ENCODE measurements around the gene B4GALT6. TPM values are rescaled to one million over a fixed set of nuclear protein-coding genes. Genes with fewer than 3 reads are reported as not detected.
A peak's percentile ranks its signal among the peaks of the same experiment; 100 is the strongest.

The B4GALT6 gene
- total and polyA plus RNA-seq, 2 of the 13 experiments (the other 11 are each of a cell fraction or from before 2014, with no cell fraction given) = 1.9 to 3.3 TPM

DNA sequence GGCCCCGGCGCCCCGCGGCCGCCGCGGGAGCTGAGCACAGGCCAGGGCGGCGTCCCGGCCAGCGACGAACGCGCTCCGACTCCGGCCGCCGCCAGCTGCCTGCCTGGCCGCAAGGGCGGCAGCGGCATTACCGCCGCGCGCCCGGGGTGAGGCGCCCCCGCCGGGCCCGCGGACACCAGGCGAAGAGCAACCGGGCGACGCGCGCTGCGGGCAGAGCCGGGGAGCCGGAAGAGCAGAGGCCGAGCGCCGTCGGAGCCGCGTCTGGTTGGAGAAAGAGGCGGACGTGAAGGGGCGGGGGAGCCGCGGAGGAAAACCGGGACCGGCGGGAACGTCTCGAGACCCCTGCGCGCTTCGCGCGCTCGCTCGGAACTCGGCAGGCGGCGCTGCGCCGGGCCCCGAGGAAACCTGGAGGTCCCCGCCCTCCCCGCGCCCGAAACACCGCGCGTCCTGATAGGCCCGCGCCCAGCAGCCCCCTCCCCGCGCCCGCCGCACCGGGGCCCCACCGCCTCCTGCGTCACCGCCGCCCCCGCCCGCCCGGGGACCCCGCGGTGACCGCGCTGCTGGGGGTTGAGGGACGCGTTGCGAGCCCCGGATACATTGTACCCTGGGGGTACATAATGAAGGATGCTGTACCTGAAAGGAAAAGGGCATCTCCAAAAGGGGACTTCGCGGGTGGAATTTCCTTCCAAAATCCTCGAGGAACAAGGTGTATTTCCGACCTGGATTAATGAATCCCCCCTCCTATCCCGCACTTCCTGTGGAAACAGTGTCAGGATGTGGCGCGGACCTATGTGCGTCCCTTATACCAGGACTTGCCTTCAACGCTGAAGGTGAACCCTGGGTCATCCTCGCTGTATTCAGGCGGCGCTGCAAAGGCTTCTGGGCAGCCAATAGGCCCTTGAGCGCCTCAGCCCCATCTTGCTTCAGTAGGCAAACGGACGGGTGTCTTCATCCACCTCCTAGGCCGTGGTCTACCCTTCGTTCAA lies 1.0 kb upstream of the B4GALT6 start (continued):
- no peak for TF ChIP-seq EP300 (IDR thresholded peaks at IDR 0.05; ENCODE audit: low read depth in 2 of 2, low read length in 2 of 2)
- TF ChIP-seq EP300 (CRISPR knock-in tag; IDR thresholded peaks at IDR 0.05; ENCODE audit: borderline replicate concordance) = no peak
- peak; percentile 77 for TF ChIP-seq ATF7-NPFF (CRISPR knock-in tag; IDR thresholded peaks at IDR 0.05; ENCODE audit: low read depth)
- peak; percentile 24; the same call in 1 of the 2 replicates for TF ChIP-seq SAP130 (CRISPR knock-in tag; IDR thresholded peaks at IDR 0.05; ENCODE audit: low read depth)
- TF ChIP-seq SNAPC2 (CRISPR knock-in tag; IDR thresholded peaks at IDR 0.05) = no peak
- peak; percentile 42 for TF ChIP-seq SKI (IDR thresholded peaks at IDR 0.05; ENCODE audit: partially characterized antibody)
- TF ChIP-seq SETDB1 (CRISPR knock-in tag; IDR thresholded peaks at IDR 0.05; ENCODE audit: borderline replicate concordance) = no peak
- no peak for TF ChIP-seq MAFF (IDR thresholded peaks at IDR 0.05; ENCODE audit: low read depth, low read length)
- TF ChIP-seq KLF13 (CRISPR knock-in tag; IDR thresholded peaks at IDR 0.05) = no peak
- TF ChIP-seq SOX6 (IDR thresholded peaks at IDR 0.05) = no peak
- no peak for TF ChIP-seq SOX6 (CRISPR knock-in tag; IDR thresholded peaks at IDR 0.05)
- no peak for TF ChIP-seq ZNF30 (CRISPR knock-in tag; IDR thresholded peaks at IDR 0.05)
- no peak for TF ChIP-seq RERE (CRISPR knock-in tag; IDR thresholded peaks at IDR 0.05; ENCODE audit: low read depth)
- no peak for TF ChIP-seq HDAC1 (CRISPR knock-in tag; IDR thresholded peaks at IDR 0.05)
- TF ChIP-seq TOPORS (CRISPR knock-in tag; IDR thresholded peaks at IDR 0.05) = peak; percentile 18; the same call in 1 of the 2 replicates
- TF ChIP-seq ZNF878 (CRISPR knock-in tag; IDR thresholded peaks at IDR 0.05) = no peak
- no peak for TF ChIP-seq ZNF230 (CRISPR knock-in tag; IDR thresholded peaks at IDR 0.05)
- TF ChIP-seq MBD4 (IDR thresholded peaks at IDR 0.05; ENCODE audit: borderline replicate concordance, low read length) = no peak
- peak; percentile 73 for TF ChIP-seq PHF21A (CRISPR knock-in tag; IDR thresholded peaks at IDR 0.05)
- TF ChIP-seq TEAD3 (CRISPR knock-in tag; optimal IDR thresholded peaks at IDR 0.05; ENCODE audit: borderline replicate concordance) = no peak
- peak; percentile 57; the same call in 1 of the 2 replicates for TF ChIP-seq ZSCAN20 (CRISPR knock-in tag; IDR thresholded peaks at IDR 0.05; ENCODE audit: borderline replicate concordance)
- no peak for TF ChIP-seq RBAK (CRISPR knock-in tag; IDR thresholded peaks at IDR 0.05)
- TF ChIP-seq ERF (CRISPR knock-in tag; IDR thresholded peaks at IDR 0.05) = no peak
- TF ChIP-seq NKX3-1 (CRISPR knock-in tag; IDR thresholded peaks at IDR 0.05) = no peak
- peak; percentile 77; the same call in 1 of the 2 replicates for TF ChIP-seq ZNF766 (CRISPR knock-in tag; IDR thresholded peaks at IDR 0.05; ENCODE audit: borderline replicate concordance)
- TF ChIP-seq PAF1 (CRISPR knock-in tag; IDR thresholded peaks at IDR 0.05) = no peak
- no peak for TF ChIP-seq JUNB (CRISPR knock-in tag; IDR thresholded peaks at IDR 0.05; ENCODE audit: borderline replicate concordance)
- no peak for TF ChIP-seq FIP1L1 (IDR thresholded peaks at IDR 0.05; ENCODE audit: borderline replicate concordance, insufficient read depth, low read depth, low read length)

All from HepG2 (cell line).